Peyer's patch (tissue), 4 donors: ENCODE measurements around the gene ULK3.

Experiments
- POLR2A ChIP-seq, 2 donors: fragments of 450-650 bp; IDR thresholded peaks; one replicate each; pipeline ENCODE4 v1.5.1; 2017; ENCODE audit warnings: antibody characterized with exemption in 2 of 2, mild to moderate bottlenecking in 2 of 2, moderate library complexity in 2 of 2
- TF ChIP-seq, protein P1 (sequence below), 6 experiments: fragments of 450-650 bp in 4 of 6; fragments of 200-600 bp in 2 of 6; sonication (generic) in 1 of 6; IDR thresholded peaks; one replicate each; pipeline ENCODE4 v1.5.1; 2017 to 2019; ENCODE audit warnings: antibody characterized with exemption in 6 of 6, mild to moderate bottlenecking in 3 of 6, moderate library complexity in 1 of 6

DNA sequence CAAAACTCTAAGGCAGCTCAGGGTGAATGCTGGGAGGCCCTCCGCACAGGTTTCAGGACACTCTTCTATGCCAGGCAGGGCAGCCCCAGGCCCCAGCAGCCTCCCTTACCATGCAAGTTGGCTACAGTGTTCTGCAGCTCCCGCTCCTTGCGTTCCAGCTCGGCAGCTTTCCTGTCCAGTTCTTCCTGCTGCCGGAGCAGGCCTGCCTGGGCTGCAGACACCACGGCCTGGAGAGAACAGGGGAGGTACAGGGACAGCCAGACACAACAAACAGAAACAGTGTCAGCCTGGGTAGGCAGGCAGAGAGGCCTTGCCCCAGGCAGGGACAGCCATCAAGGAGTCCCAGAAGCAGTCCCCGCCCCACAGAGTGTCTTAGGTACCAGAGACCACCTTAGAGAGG, 9.0 kb upstream of the ULK3 start:
- TF ChIP-seq, protein P1, sequence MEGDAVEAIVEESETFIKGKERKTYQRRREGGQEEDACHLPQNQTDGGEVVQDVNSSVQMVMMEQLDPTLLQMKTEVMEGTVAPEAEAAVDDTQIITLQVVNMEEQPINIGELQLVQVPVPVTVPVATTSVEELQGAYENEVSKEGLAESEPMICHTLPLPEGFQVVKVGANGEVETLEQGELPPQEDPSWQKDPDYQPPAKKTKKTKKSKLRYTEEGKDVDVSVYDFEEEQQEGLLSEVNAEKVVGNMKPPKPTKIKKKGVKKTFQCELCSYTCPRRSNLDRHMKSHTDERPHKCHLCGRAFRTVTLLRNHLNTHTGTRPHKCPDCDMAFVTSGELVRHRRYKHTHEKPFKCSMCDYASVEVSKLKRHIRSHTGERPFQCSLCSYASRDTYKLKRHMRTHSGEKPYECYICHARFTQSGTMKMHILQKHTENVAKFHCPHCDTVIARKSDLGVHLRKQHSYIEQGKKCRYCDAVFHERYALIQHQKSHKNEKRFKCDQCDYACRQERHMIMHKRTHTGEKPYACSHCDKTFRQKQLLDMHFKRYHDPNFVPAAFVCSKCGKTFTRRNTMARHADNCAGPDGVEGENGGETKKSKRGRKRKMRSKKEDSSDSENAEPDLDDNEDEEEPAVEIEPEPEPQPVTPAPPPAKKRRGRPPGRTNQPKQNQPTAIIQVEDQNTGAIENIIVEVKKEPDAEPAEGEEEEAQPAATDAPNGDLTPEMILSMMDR (IDR thresholded peaks at IDR 0.05), result no peak
- no peak for TF ChIP-seq POLR2A (IDR thresholded peaks at IDR 0.05)
